Measurements from ENCODE around the gene SNRPN.

The SNRPN gene

DNA sequence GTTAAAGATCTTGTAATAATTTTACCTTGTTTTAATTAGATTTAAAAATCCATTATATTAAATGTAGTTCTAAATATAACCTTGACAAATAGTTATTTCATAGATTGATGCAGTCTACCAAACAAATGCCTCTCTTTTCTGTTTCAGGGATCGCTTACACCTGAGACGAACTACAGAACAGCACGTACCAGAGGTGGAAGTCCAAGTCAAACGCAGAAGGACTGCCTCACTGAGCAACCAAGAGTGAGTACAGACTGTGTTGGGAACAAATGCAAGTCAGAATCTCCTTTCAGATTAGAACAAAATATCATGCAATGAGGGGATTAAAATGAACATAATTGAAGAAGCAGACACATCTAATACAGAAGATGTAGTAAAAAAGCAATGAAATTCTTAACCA, 7.2 kb downstream of the SNRPN start:
- H2AFZ ChIP-seq (ENCODE audit: low read length), result no peak overlapping the region
- peaks cover 4% of the 10 kb centered on the region for H3K4me1 ChIP-seq (ENCODE audit: insufficient read depth, low read length, severe bottlenecking)
- H3K9ac ChIP-seq (ENCODE audit: low read length), result no peak overlapping the region
- H3K9me3 ChIP-seq (ENCODE audit: low read length), result no peaks in the 10 kb centered on the region
- no peaks in the 10 kb centered on the region for H4K20me1 ChIP-seq (ENCODE audit: insufficient read depth, low read length)
- H3F3A ChIP-seq (ENCODE audit: insufficient read depth, low read length), result no peaks in the 10 kb centered on the region
- no peak overlapping the region for H3K27ac ChIP-seq (ENCODE audit: low read depth, low read length, poor library complexity, severe bottlenecking)
- no peak overlapping the region for H3K4me3 ChIP-seq (ENCODE audit: low read depth, low read length, poor library complexity, severe bottlenecking)
- H3K9me2 ChIP-seq (ENCODE audit: low read depth, low read length), result no peaks in the 10 kb centered on the region
- peaks cover 38% of the 10 kb centered on the region for H3K36me3 ChIP-seq (ENCODE audit: insufficient read depth, low read length)
- peaks cover 18% of the 10 kb centered on the region for H3K79me2 ChIP-seq (ENCODE audit: insufficient read depth, low read length)
- no peak overlapping the region for H3K4me2 ChIP-seq (ENCODE audit: low read length)
- no peaks in the 10 kb centered on the region for H3K27me3 ChIP-seq (ENCODE audit: insufficient read depth, low read length)
- no peak for TF ChIP-seq EZH2 (IDR thresholded peaks at IDR 0.05; ENCODE audit: borderline replicate concordance, low read length)
- TF ChIP-seq, protein P1, sequence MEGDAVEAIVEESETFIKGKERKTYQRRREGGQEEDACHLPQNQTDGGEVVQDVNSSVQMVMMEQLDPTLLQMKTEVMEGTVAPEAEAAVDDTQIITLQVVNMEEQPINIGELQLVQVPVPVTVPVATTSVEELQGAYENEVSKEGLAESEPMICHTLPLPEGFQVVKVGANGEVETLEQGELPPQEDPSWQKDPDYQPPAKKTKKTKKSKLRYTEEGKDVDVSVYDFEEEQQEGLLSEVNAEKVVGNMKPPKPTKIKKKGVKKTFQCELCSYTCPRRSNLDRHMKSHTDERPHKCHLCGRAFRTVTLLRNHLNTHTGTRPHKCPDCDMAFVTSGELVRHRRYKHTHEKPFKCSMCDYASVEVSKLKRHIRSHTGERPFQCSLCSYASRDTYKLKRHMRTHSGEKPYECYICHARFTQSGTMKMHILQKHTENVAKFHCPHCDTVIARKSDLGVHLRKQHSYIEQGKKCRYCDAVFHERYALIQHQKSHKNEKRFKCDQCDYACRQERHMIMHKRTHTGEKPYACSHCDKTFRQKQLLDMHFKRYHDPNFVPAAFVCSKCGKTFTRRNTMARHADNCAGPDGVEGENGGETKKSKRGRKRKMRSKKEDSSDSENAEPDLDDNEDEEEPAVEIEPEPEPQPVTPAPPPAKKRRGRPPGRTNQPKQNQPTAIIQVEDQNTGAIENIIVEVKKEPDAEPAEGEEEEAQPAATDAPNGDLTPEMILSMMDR (IDR thresholded peaks at IDR 0.05; ENCODE audit: low read length), result no peak

- no peaks in the 10 kb centered on the region for H3K27me3 ChIP-seq (ENCODE audit: insufficient read depth, low read length)
- H4K20me1 ChIP-seq (ENCODE audit: insufficient read depth, low read length), result no peaks in the 10 kb centered on the region
- TF ChIP-seq, protein P1 (IDR thresholded peaks at IDR 0.05; ENCODE audit: low read length), result no peak
- TF ChIP-seq EZH2 (IDR thresholded peaks at IDR 0.05; ENCODE audit: borderline replicate concordance, low read length), result no peak
- H3K27ac ChIP-seq (ENCODE audit: low read depth, low read length, poor library complexity, severe bottlenecking), result no peak overlapping the region
- no peaks in the 10 kb centered on the region for H3K9me2 ChIP-seq (ENCODE audit: low read depth, low read length)
- H3K9ac ChIP-seq (ENCODE audit: low read length), result no peak overlapping the region
- H3F3A ChIP-seq (ENCODE audit: insufficient read depth, low read length), result no peaks in the 10 kb centered on the region
- H3K4me2 ChIP-seq (ENCODE audit: low read length), result no peak overlapping the region
- peaks cover 43% of the 10 kb centered on the region for H3K36me3 ChIP-seq (ENCODE audit: insufficient read depth, low read length)
- peaks cover 9% of the 10 kb centered on the region for H3K79me2 ChIP-seq (ENCODE audit: insufficient read depth, low read length)
- no peaks in the 10 kb centered on the region for H3K9me3 ChIP-seq (ENCODE audit: low read length)
- H3K4me1 ChIP-seq (ENCODE audit: insufficient read depth, low read length, severe bottlenecking), result no peaks in the 10 kb centered on the region
- no peak overlapping the region for H3K4me3 ChIP-seq (ENCODE audit: low read depth, low read length, poor library complexity, severe bottlenecking)
- H2AFZ ChIP-seq (ENCODE audit: low read length), result no peak overlapping the region
Observed at GRCh38 chr15:24962880-24963279, 8.1 kb downstream of the SNRPN start.

DNA sequence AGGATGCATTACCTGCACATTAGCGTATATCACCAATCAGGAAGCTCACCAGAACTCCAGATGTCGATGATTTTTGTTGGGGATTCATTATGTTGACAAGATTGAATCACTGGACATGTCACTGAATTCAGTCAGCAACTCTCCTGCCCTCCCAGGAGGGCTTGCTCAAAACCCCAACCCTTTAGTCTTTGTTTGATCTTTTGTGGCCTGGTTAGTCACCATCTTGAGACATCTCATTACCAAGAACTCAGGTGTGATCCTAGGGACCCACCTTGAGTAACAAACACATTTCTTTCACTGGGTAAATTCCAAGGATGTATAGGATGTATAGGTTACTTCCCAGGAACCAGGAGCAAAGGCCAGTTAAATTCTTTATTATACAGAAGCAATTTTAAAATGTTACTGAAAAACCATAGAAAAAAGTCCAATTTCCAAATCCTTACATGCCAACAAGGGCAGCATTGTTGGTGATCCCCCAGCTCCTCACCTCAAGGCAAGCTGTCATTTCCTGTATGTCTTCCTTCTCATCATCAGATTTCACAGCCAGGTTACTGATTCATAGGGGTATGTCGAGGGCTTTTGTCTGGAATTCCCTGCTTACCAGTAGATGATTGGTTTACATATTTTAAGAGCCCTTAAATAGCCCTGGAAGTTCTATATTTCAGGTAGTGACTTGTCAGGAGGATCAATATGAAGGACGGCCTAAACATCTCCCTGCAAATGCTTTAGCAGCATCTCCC, 11.7 kb downstream of the SNRPN start:
- H3K4me2 ChIP-seq (ENCODE audit: low read length), result no peak overlapping the region
- no peak overlapping the region for H3K4me3 ChIP-seq (ENCODE audit: low read depth, low read length, poor library complexity, severe bottlenecking)
- no peak overlapping the region for H3K27ac ChIP-seq (ENCODE audit: low read depth, low read length, poor library complexity, severe bottlenecking)
- peaks cover 2% of the 10 kb centered on the region; the same call in 1 of the 2 replicates for H3K79me2 ChIP-seq (ENCODE audit: insufficient read depth, low read length)
- no peaks in the 10 kb centered on the region for H3K4me1 ChIP-seq (ENCODE audit: insufficient read depth, low read length, severe bottlenecking)
- no peaks in the 10 kb centered on the region for H3K27me3 ChIP-seq (ENCODE audit: insufficient read depth, low read length)
- H3K9me2 ChIP-seq (ENCODE audit: low read depth, low read length), result no peaks in the 10 kb centered on the region
- no peak overlapping the region for H3K9ac ChIP-seq (ENCODE audit: low read length)
- H3F3A ChIP-seq (ENCODE audit: insufficient read depth, low read length), result no peaks in the 10 kb centered on the region
- no peaks in the 10 kb centered on the region for H4K20me1 ChIP-seq (ENCODE audit: insufficient read depth, low read length)
- H3K9me3 ChIP-seq (ENCODE audit: low read length), result no peaks in the 10 kb centered on the region
- no peak for TF ChIP-seq EZH2 (IDR thresholded peaks at IDR 0.05; ENCODE audit: borderline replicate concordance, low read length)
- TF ChIP-seq, protein P1 (IDR thresholded peaks at IDR 0.05; ENCODE audit: low read length), result no peak
- H2AFZ ChIP-seq (ENCODE audit: low read length), result no peak overlapping the region
- H3K36me3 ChIP-seq (ENCODE audit: insufficient read depth, low read length), result peaks cover 72% of the 10 kb centered on the region
